K562 (cell line): ENCODE results near the gene DAPK1. TPM values are rescaled to one million over a fixed set of nuclear protein-coding genes. Genes with fewer than 3 reads are reported as not detected.

Experiments used
- ARID1B ChIP-seq: fragments of 450-650 bp; IDR thresholded peaks from 2 replicates; pipeline ENCODE4 v1.6.1; 2016; ENCODE audit warnings: antibody characterized with exemption, mild to moderate bottlenecking, inconsistent platforms
- BCLAF1 ChIP-seq, 2 experiments: fragments of 450-650 bp in 1 of 2; IDR thresholded peaks; 2 replicates each; pipeline ENCODE4 v1.6.1; 2011 to 2017; ENCODE audit warnings: low read depth in 2 of 2, antibody characterized with exemption in 1 of 2, borderline replicate concordance in 1 of 2, low read length in 1 of 2, mild to moderate bottlenecking in 1 of 2, mixed read lengths in 1 of 2; ENCODE audit not compliant: control insufficient read depth in 1 of 2
- BHLHE40 ChIP-seq: IDR thresholded peaks from 2 replicates; pipeline ENCODE4 v1.6.1; 2011; ENCODE audit warnings: low read length, improper control_type of control experiment
- CLOCK ChIP-seq: fragments of 250-450 bp; sonication (Bioruptor Pico); IDR thresholded peaks from 2 replicates; pipeline ENCODE4 v1.4.0; 2020; ENCODE audit warnings: mild to moderate bottlenecking, moderate library complexity, borderline replicate concordance
- REST ChIP-seq, 2 experiments: fragments of 450-650 bp; formaldehyde crosslinking in 1 of 2; IDR thresholded peaks; 2 replicates each; pipeline versions ENCODE4 v1.4.0 to v1.6.1; 2014 to 2020; ENCODE audit warnings: mild to moderate bottlenecking in 2 of 2, borderline replicate concordance in 1 of 2, low read depth in 1 of 2
- ZBTB7A ChIP-seq: IDR thresholded peaks from 2 replicates; pipeline ENCODE4 v1.6.1; 2011; ENCODE audit warnings: low read depth, mild to moderate bottlenecking, low read length, moderate library complexity, borderline replicate concordance; ENCODE audit not compliant: control insufficient read depth
- polyA plus RNA-seq, 8 experiments: library from polyadenylated mRNA; depleted of rRNA in 4 of 8; stranded (reverse) in 5 of 8; unstranded in 3 of 8; fragments of >200 nt; fragmentation: Nextera tagmentation in 2 of 8; fragmentation: Illumina TruSeq in 1 of 8; extraction: Ambion mirVana in 2 of 8; extraction: Trizol in 1 of 8; gene quantifications; 2 replicates each; pipeline versions ENCODE4 v1.2.1 to v1.2.3, GENCODE V29; 2011 to 2014; ENCODE audit warnings: inconsistent platforms in 1 of 8, missing spikeins in 1 of 8
- total RNA-seq, 7 experiments: library from RNA; depleted of rRNA in 6 of 7; stranded (reverse); fragments of >200 nt in 6 of 7; fragmentation: Illumina TruSeq in 2 of 7; extraction: Trizol in 2 of 7; gene quantifications; 2 replicates each; pipeline versions ENCODE4 v1.2.1 to v1.2.3, GENCODE V29; 2011 to 2021; ENCODE audit warnings: low replicate concordance in 1 of 7

Gene DAPK1
- total and polyA plus RNA-seq, 9 of the 15 experiments (the other 6 are each of a cell fraction or from before 2014, with no cell fraction given), result 1.7 to 26.4 (median 15.8) TPM

- TF ChIP-seq BCLAF1 (IDR thresholded peaks at IDR 0.05; ENCODE audit: borderline replicate concordance in 1 of 2, control insufficient read depth in 1 of 2, low read depth in 2 of 2, low read length in 1 of 2), result no peak
- peak; percentile 48; the same call in 1 of the 2 replicates for TF ChIP-seq REST (IDR thresholded peaks at IDR 0.05; ENCODE audit: borderline replicate concordance)
- TF ChIP-seq REST (CRISPR knock-in tag; IDR thresholded peaks at IDR 0.05; ENCODE audit: low read depth), result no peak
- no peak for TF ChIP-seq ARID1B
- peak; percentile 28; the same call in 1 of the 2 replicates for TF ChIP-seq ZBTB7A
- no peak for TF ChIP-seq CLOCK (CRISPR knock-in tag)
- TF ChIP-seq BHLHE40, result peak; percentile 12; the same call in 1 of the 2 replicates
These were observed at the start of gene DAPK1 (continued) for GRCh38 chr9:87497604-87498045.
